Stimulated activated CD4-positive, alpha-beta T cell treated with anti-CD3 and anti-CD28 coated beads, Interleukin-1b, Interleukin-23, amount 100 ng/mL, for 24 hours (primary cell): Measurements from ENCODE around the gene TAS2R43.
"Not testable (repeated sequence)": the region's sequence is repeated elsewhere in the genome, so short reads cannot be mapped to it uniquely, and the experiment has no call there.

Experiments
- DNase-seq, 4 experiments: peaks; one replicate each; pipeline ENCODE4 v3.0.0-alpha.2; 2020; ENCODE audit warnings: low read depth in 4 of 4, low spot score in 1 of 4

The TAS2R43 gene

GRCh38 chr12:11062194-11062593 is 29.9 kb downstream of the TAS2R43 start, which contains the start of gene TAS2R46:
Gene TAS2R46 (minus strand): TSS chr12:11062294. CDS start chr12:11062294, 0 bp downstream.
- DNase-seq, result not testable (repeated sequence)

GRCh38 chr12:11059784-11060183 is 32.3 kb downstream of the TAS2R43 start:
- no peak for DNase-seq

GRCh38 chr12:11059041-11059440 is 33.1 kb downstream of the TAS2R43 start:
- DNase-seq, result no peak

GRCh38 chr12:11055306-11055705 is 36.8 kb downstream of the TAS2R43 start:
- no peak for DNase-seq

GRCh38 chr12:11049806-11050531 is 42.1 kb downstream of the TAS2R43 start:
- not testable (repeated sequence) for DNase-seq

GRCh38 chr12:11041366-11041765 is 50.7 kb downstream of the TAS2R43 start:
- DNase-seq, result not testable (repeated sequence)
